Renal cortex interstitium (tissue), 11 donors: ENCODE results near the gene YBX2. TPM values are rescaled to one million over a fixed set of nuclear protein-coding genes. Genes with fewer than 3 reads are reported as not detected.

Source experiments
- DNase-seq, 11 donors: peaks; one replicate each; pipeline ENCODE4 v3.0.0-alpha.2; 2013; ENCODE audit warnings: low read depth in 9 of 11, low spot score in 4 of 11; ENCODE audit errors: extremely low read depth in 1 of 11
- polyA plus RNA-seq, 3 donors: library from polyadenylated mRNA; unstranded; fragments of 120-200 nt; gene quantifications; one replicate each; pipeline ENCODE4 v1.2.1, GENCODE V29; 2013; ENCODE audit not compliant: insufficient read length in 3 of 3

The YBX2 gene
- polyA plus RNA-seq, 3 donors = 3.8 to 5.3 (median 5.2) TPM

DNA sequence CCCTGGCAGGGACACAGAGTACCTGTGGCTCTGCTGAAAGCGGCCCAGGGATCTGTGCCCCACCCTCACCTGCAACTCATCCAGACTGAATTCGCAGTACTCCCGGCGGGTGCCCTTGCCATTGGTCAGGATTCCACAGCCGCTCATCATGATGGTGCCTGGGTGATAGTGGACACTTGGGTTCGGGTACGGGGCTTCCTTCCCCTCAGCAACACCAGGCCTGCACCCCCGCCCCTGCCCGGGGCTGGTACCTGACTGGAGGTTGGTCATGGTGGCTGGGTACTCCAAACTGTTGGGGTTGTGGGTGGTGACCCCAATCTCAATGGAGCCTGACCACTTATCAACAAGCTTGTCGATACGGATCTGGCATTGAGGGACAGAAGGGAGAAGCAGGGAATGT, 31.7 kb upstream of the YBX2 start:
- DNase-seq = no peak

DNA sequence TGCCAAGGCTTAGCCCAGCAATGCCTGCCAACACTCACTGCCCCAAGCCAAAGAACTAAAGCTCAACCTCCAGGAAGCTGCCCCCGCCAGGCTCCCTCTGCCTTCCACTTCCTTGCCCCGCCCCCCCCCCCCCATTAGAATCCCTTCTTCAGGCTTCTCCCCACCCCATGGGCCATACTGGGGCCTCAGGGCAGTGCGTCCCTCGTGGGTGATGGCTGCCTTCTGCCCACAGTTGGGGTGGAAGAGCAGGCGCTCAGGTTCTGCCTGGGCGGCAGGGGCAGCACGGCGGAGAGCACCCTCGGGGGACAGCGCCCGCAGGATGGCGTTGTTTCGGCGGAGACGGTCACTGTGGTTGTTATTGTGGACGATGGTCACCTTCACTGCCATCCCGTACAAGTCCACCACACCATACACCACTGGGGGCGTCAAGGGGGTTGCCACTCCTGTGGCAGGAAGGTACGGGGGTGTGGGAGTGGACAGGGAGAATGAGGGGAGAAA, 30.6 kb upstream of the YBX2 start:
- no peak for DNase-seq

GRCh38 chr17:7324438-7324779, 30.0 kb upstream of the YBX2 start:
- DNase-seq = no peak

GRCh38 chr17:7323731-7324437, 29.4 kb upstream of the YBX2 start:
- no peak for DNase-seq

GRCh38 chr17:7322520-7323194, 28.2 kb upstream of the YBX2 start:
- DNase-seq = no peak

DNA sequence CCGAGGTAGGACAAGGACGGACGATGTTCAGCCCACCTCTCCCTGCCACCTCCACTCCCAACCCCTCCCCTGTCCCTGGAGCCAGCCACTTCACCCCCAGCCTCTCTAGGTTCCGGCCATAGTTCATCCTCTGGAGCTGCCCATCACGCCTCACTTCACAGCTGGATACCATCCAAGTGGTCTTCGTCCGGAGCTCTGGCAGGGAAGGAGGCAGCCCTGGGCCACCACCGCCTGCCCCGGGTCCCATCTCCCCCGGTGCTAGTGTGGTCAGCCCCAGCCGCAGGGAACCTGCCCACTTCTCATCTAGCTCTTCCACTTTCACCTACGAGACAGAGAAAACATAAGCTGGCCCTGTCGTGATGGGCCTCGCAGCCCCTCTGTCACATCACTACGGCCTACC, 27.0 kb upstream of the YBX2 start:
- DNase-seq = no peak

GRCh38 chr17:7318121-7318860, 23.9 kb upstream of the YBX2 start:
- no peak for DNase-seq

DNA sequence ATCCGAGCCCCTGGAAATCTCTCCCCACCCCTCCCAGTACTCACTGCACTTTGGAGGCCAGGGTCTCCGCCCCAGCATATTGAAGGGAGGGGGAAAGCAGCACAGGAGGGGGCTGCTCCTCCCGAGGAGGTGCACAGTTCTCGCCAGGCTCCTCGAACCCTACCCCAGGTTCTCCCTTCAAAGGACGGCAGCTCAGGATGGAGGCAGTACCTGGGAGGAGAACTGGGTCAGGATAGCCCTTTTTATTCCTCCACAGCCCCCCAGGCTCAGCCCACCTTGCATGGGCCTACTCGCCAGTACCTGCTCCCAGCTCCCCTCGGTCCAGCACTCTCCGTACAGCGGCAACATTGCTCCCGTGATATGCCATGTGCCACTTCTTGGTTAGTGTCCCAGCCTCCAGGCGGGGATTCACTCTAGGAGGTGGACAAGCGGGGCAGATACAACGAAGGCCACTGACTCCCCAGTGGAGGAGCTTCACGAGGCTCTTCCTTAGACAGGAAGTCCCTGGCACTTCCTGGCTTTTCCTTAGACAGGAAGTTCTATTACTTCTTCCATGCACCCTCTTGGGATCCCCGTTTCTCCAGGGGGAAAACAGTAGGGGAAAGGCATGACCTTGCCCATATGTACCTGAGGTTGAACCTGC, 22.8 kb upstream of the YBX2 start:
- no peak for DNase-seq

- DNase-seq = no peak
Observed at GRCh38 chr17:7315570-7316235, 21.3 kb upstream of the YBX2 start.

- peak in 8 of 11 donors; percentile 80 to 86 (median 82) for DNase-seq
Observed at GRCh38 chr17:7314719-7315569, 20.5 kb upstream of the YBX2 start, which contains the start of gene GPS2. Gene GPS2 (minus strand): TSS chr17:7315360. CDS start chr17:7315052, 308 bp downstream.

DNA sequence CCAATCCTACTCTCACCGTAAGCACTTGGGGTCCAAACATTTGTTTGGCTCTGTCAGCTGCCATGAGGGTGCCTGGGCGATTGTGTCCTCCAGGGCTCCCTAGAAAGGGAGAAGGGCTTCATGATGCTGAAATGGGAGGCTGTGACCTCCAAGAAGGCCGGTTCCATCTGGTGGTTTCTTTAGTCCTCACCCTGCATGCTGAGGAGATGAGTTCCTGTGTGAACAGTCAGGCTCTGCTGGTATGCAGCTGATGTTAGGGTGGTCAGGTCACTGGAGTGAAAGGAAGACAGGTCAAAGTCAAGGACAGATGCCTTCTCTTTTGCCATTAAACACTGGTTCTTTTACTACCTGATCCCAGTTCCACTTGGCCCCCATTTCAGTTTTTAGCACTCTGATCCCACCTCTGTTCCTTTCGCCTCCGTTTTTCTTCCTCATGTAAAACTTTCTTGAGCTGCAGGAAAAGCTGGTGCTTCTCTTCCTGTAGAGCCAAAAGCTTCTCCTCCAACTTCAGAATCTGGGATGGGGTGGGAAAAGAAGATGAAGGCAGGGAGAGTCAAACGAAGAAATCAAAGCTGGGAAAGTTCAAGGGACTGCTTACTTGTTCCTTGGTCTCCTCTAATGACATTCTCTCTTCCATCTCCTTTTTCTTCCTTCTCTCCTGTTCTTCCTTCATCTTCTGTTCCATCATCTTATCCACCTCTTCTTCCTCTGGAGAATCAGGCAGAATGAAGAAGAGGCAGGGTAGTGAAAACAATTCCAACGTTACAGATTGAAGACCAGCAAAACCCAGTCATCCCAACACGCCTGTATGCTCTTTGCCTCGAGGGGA, 19.7 kb upstream of the YBX2 start:
- DNase-seq = no peak

DNA sequence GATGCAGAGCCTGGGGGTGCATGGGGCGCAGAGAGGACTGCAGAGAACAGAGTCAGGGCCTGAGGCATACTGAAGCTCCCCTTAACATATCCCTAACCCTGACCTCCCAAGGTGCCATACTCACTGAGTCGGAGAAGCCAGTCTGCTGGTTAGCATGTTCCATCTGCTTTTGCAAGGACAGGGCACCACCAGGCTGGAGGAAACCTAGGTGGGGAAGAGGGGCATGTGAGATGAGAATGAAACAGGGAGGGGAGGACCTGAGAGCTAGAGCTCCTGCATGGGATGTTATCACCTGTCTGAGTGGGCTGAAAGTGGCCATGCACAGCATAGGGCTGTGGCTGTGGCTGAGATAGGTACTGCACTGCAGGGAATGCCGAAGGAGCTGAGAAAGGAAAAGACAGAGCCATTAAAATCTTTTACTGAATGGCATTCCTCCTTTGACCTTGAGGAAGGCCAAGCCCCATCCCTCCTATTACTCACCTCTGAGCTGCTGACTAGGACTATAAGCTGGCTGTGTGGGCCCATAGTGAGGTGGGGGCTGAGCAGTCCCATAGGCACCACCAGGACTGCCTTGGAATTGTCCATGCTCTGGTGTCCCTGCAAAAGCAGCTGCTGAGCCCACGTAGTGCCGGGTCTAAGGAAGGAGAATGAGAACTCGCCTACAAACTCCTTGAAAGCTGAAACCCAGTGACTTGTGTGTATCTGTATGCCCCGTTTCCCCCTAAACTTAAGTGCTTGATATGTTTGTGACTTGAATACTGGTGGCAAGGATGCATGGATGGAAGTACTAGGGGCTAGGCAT, 18.9 kb upstream of the YBX2 start:
- no peak for DNase-seq

DNA sequence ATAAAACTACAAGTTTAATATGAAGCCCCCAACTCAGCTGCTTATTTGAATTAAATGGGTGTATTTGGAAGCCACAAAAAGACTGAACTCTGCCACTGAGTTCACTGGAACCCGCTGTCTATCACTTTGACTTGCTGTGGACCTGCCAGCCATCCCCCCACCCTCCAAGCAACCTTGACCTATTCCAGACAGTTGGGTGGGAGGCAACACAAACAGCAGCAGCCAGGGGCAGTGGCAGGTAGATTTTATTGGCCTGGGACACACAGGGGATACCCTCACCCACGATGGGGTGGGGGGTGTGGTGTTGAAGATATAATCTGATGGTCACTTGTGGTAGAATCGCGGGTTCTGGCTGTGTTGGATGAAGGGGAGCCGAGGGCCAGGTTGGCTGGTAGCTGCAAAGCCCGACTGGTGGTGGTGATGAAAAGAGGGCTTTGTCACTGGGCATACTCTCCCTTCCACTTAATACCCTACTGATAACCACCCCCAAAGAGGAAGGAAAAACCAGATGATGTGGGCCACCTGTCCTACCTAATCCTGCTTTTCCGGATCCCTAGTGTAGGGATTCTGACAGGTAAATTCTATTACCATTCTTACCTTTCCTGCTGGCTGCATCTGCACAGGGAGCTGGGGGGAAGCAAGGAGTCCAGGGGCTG, 18.1 kb upstream of the YBX2 start:
- no peak for DNase-seq

GRCh38 chr17:7311110-7311705, 16.8 kb upstream of the YBX2 start:
- DNase-seq = no peak

GRCh38 chr17:7309628-7310027, 15.2 kb upstream of the YBX2 start:
- no peak for DNase-seq
